Choroid plexus epithelial cell (primary cell): ENCODE data around the gene FMO2.
A peak's percentile ranks its signal among the peaks of the same experiment; 100 is the strongest.

ENCODE experiments used
- DNase-seq: peaks from one replicate; pipeline ENCODE4 v3.0.0-alpha.2; 2010; ENCODE audit warnings: low read depth
- H3K4me3 ChIP-seq: 2 replicates; pipeline ENCODE4 v1.5.1; 2011; ENCODE audit warnings: low read depth, mild to moderate bottlenecking, control low read depth, low read length, moderate library complexity
- CTCF ChIP-seq: conservative IDR thresholded peaks from 2 replicates; pipeline ENCODE4 v1.5.1; 2011; ENCODE audit warnings: low read depth, mild to moderate bottlenecking, control low read depth, inconsistent platforms, low read length, moderate library complexity

Gene FMO2

GRCh38 chr1:171141688-171142415 lies 43.2 kb upstream of the FMO2 start:
- TF ChIP-seq CTCF = peak; percentile 72
- no peak overlapping the region for H3K4me3 ChIP-seq

GRCh38 chr1:171142416-171143385 lies 42.4 kb upstream of the FMO2 start:
- peak; percentile 93 for DNase-seq
- peak; percentile 1 for TF ChIP-seq CTCF
- no peak overlapping the region for H3K4me3 ChIP-seq

More at GRCh38 chr1:171141688-171142415, 43.2 kb upstream of the FMO2 start:
- DNase-seq = peak; percentile 98

- no peak for DNase-seq
- no peak for TF ChIP-seq CTCF
- H3K4me3 ChIP-seq = no peak overlapping the region
Measured at GRCh38 chr1:171150156-171150555, 34.9 kb upstream of the FMO2 start.

GRCh38 chr1:171152549-171152948 lies 32.6 kb upstream of the FMO2 start:
- TF ChIP-seq CTCF = no peak
- DNase-seq = peak; percentile 6
- no peak overlapping the region for H3K4me3 ChIP-seq

- no peak overlapping the region for H3K4me3 ChIP-seq
- no peak for DNase-seq
- TF ChIP-seq CTCF = no peak
Measured at GRCh38 chr1:171155484-171155883, 29.6 kb upstream of the FMO2 start.

GRCh38 chr1:171158096-171158495 lies 27.0 kb upstream of the FMO2 start:
- no peak for DNase-seq
- no peak overlapping the region for H3K4me3 ChIP-seq
- no peak for TF ChIP-seq CTCF
